Activated CD8-positive, alpha-beta memory T cell treated with anti-CD3 and anti-CD28 coated beads, Interleukin-2, amount 10 ng/mL, durations not matched to agents 7 days and 5 days (primary cell): ENCODE data around the gene GTPBP4. TPM values are rescaled to one million over a fixed set of nuclear protein-coding genes. Genes with fewer than 3 reads are reported as not detected.
"Not testable (repeated sequence)": the region's sequence is repeated elsewhere in the genome, so short reads cannot be mapped to it uniquely, and the experiment has no call there.

Source experiments
- ATAC-seq: fragments of 150-1000 bp; cut with Tn5 transposase; one replicate; pipeline ENCODE4 v1.10.0; 2021; ENCODE audit warnings: moderate library complexity
- CTCF ChIA-PET: fragments of 350-600 bp; sonication (Branson Sonifier 250); formaldehyde crosslinking; loops from one replicate; lab custom pipeline; 2021; ENCODE audit warnings: antibody characterized with exemption; lab: Charles Lee
- DNase-seq: peaks from one replicate; pipeline ENCODE4 v3.0.0-alpha.2; 2020
- H3K27ac Mint-ChIP-seq: one replicate; pipeline ENCODE4 v1.8.0; 2021; ENCODE audit warnings: mild to moderate bottlenecking, mixed read lengths
- H3K27me3 Mint-ChIP-seq: one replicate; pipeline ENCODE4 v1.8.0; 2021; ENCODE audit warnings: mixed read lengths
- H3K36me3 Mint-ChIP-seq: one replicate; pipeline ENCODE4 v1.8.0; 2021; ENCODE audit warnings: mild to moderate bottlenecking, mixed read lengths
- H3K4me1 Mint-ChIP-seq: one replicate; pipeline ENCODE4 v1.8.0; 2021; ENCODE audit warnings: mixed read lengths
- H3K4me3 Mint-ChIP-seq: one replicate; pipeline ENCODE4 v1.8.0; 2021; ENCODE audit warnings: mild to moderate bottlenecking, moderate library complexity, mixed read lengths
- H3K9me3 Mint-ChIP-seq: one replicate; pipeline ENCODE4 v1.8.0; 2022; ENCODE audit warnings: low read depth, mixed read lengths
- total RNA-seq, 2 experiments: library from RNA; stranded (reverse); gene quantifications; one replicate each; pipeline ENCODE4 v1.2.3, GENCODE V29; 2021

GTPBP4 gene
- total RNA-seq, 2 experiments from 2014 or later, result 66.1 to 88.2 TPM

GRCh38 chr10:1066734-1067133 is 78.5 kb downstream of the GTPBP4 start:
- ATAC-seq, H3K9me3 Mint-ChIP-seq, DNase-seq, H3K27me3 Mint-ChIP-seq, CTCF ChIA-PET, H3K27ac Mint-ChIP-seq, H3K4me3 Mint-ChIP-seq: not testable (repeated sequence)
- peaks cover 62% of the 10 kb centered on the region for H3K4me1 Mint-ChIP-seq
- H3K36me3 Mint-ChIP-seq, result peaks cover 22% of the 10 kb centered on the region

- no peaks in the 10 kb centered on the region for H3K27me3 Mint-ChIP-seq
- no peak overlapping the region for H3K4me3 Mint-ChIP-seq
- CTCF ChIA-PET, result no interaction called here
- DNase-seq, result no peak
- ATAC-seq, result peak; percentile 23
- peaks cover 42% of the 10 kb centered on the region for H3K4me1 Mint-ChIP-seq
- H3K9me3 Mint-ChIP-seq, result no peaks in the 10 kb centered on the region
- H3K27ac Mint-ChIP-seq, result no peak overlapping the region
- peaks cover 28% of the 10 kb centered on the region for H3K36me3 Mint-ChIP-seq
Observed at GRCh38 chr10:1068380-1069361, 80.4 kb downstream of the GTPBP4 start.

Other genes with a start within 250 kb of the GTPBP4 start
- 100 to 1,000 TPM; 126 to 135 TPM for gene LARP4B, start 56.7 kb upstream of the GTPBP4 start, total RNA-seq
- gene IDI2, start 37.4 kb downstream of the GTPBP4 start, total RNA-seq, result not detected
- gene IDI1, start 60.7 kb downstream of the GTPBP4 start, total RNA-seq, result 10 to 100 TPM; 60.8 to 75.8 TPM
- 10 to 100 TPM; 22.0 to 26.4 TPM for gene WDR37, start 68.0 kb downstream of the GTPBP4 start, total RNA-seq